AG04450 (cell line): Measurements from ENCODE around the gene CISD1. TPM values are rescaled to one million over a fixed set of nuclear protein-coding genes. Genes with fewer than 3 reads are reported as not detected.
"Not testable (repeated sequence)": the region's sequence is repeated elsewhere in the genome, so short reads cannot be mapped to it uniquely, and the experiment has no call there.

Experiments
- CTCF ChIA-PET: fragments of 300-600, 350-600 bp; formaldehyde crosslinking; extraction: SDS; loops from one replicate; lab custom pipeline; 2022; ENCODE audit warnings: antibody characterized with exemption, inconsistent platforms; lab: Charles Lee
- POLR2A ChIA-PET: fragments of 350-600 bp; formaldehyde crosslinking; extraction: SDS; loops from one replicate; lab custom pipeline; 2021; ENCODE audit warnings: antibody characterized with exemption, inconsistent platforms; lab: Yijun Ruan, JAX
- DNase-seq: peaks from one replicate; pipeline ENCODE4 v3.0.0-alpha.2; 2011; ENCODE audit warnings: low read depth, low spot score
- H3K27ac ChIP-seq: one replicate; pipeline ENCODE4 v1.5.1; 2012; ENCODE audit warnings: low read depth, low read length, control low read depth
- H3K27me3 ChIP-seq: one replicate; pipeline ENCODE4 v1.6.0; 2012; ENCODE audit warnings: low read length; ENCODE audit not compliant: control insufficient read depth, insufficient read depth
- H3K4me3 ChIP-seq: 2 replicates; pipeline ENCODE4 v1.5.1; 2011; ENCODE audit warnings: mild to moderate bottlenecking, low read depth, low read length, control low read depth
- H3K9me3 ChIP-seq: 2 replicates; pipeline ENCODE4 v1.5.1; 2012; ENCODE audit warnings: low read length; ENCODE audit not compliant: control insufficient read depth, insufficient read depth
- CTCF ChIP-seq: IDR thresholded peaks from 2 replicates; pipeline ENCODE4 v1.5.1; 2011; ENCODE audit warnings: low read depth, low read length, control low read depth, inconsistent platforms
- polyA plus RNA-seq: library from polyadenylated mRNA; depleted of rRNA; stranded (reverse); fragments of >200 nt; gene quantifications from 2 replicates; pipeline ENCODE4 v1.2.3, GENCODE V29; 2011

The CISD1 gene
- polyA plus RNA-seq, 1 experiment, result 80.0 TPM

GRCh38 chr10:58243269-58243668 lies 25.7 kb upstream of the CISD1 start:
- no peak for DNase-seq
- no peak overlapping the region for H3K27ac ChIP-seq
- no peaks in the 10 kb centered on the region for H3K27me3 ChIP-seq
- no peak for TF ChIP-seq CTCF
- H3K9me3 ChIP-seq, result peaks cover 13% of the 10 kb centered on the region; the same call in 1 of the 2 replicates
- ChIA-PET CTCF (no interaction called here), POLR2A (no interaction called here)
- no peak overlapping the region for H3K4me3 ChIP-seq

GRCh38 chr10:58243801-58244200 lies 25.2 kb upstream of the CISD1 start:
- CTCF ChIA-PET, result not testable (repeated sequence)
- peaks cover 13% of the 10 kb centered on the region; the same call in 1 of the 2 replicates for H3K9me3 ChIP-seq

GRCh38 chr10:58244242-58244641 lies 24.7 kb upstream of the CISD1 start:
- H3K4me3 ChIP-seq, H3K27me3 ChIP-seq, POLR2A ChIA-PET, H3K27ac ChIP-seq, DNase-seq, CTCF ChIA-PET: not testable (repeated sequence)
- H3K9me3 ChIP-seq, result peaks cover 13% of the 10 kb centered on the region; the same call in 1 of the 2 replicates

More at GRCh38 chr10:58243801-58244200, 25.2 kb upstream of the CISD1 start:
- H3K4me3 ChIP-seq, DNase-seq, H3K27me3 ChIP-seq, POLR2A ChIA-PET, H3K27ac ChIP-seq: not testable (repeated sequence)

GRCh38 chr10:58244666-58245065 lies 24.3 kb upstream of the CISD1 start:
- H3K27me3 ChIP-seq, H3K4me3 ChIP-seq, POLR2A ChIA-PET, DNase-seq, CTCF ChIA-PET, H3K27ac ChIP-seq: not testable (repeated sequence)
- H3K9me3 ChIP-seq, result peaks cover 13% of the 10 kb centered on the region; the same call in 1 of the 2 replicates

- ChIA-PET CTCF (no interaction called here), POLR2A (no interaction called here)
- DNase-seq, result no peak
- Histone ChIP-seq H3K27ac (no peak overlapping the region), H3K27me3 (no peaks in the 10 kb centered on the region), H3K9me3 (no peaks in the 10 kb centered on the region), H3K4me3 (no peak overlapping the region)
- TF ChIP-seq CTCF, result no peak
These were observed 15.8 kb upstream of the CISD1 start for GRCh38 chr10:58253184-58253583.

- DNase-seq, result no peak
- ChIA-PET POLR2A (no interaction called here), CTCF (no interaction called here)
- no peak overlapping the region for H3K4me3 ChIP-seq
- H3K27me3 ChIP-seq, result no peaks in the 10 kb centered on the region
- no peak for TF ChIP-seq CTCF
- no peaks in the 10 kb centered on the region for H3K9me3 ChIP-seq
- no peak overlapping the region for H3K27ac ChIP-seq
These were observed 14.3 kb upstream of the CISD1 start for GRCh38 chr10:58254644-58255043.

GRCh38 chr10:58256013-58256780 lies 12.8 kb upstream of the CISD1 start:
- DNase-seq, CTCF ChIA-PET, H3K4me3 ChIP-seq, H3K9me3 ChIP-seq, POLR2A ChIA-PET, H3K27me3 ChIP-seq, H3K27ac ChIP-seq: not testable (repeated sequence)
